ENCODE data around the gene NDFIP1.
"Not testable (repeated sequence)": the region's sequence is repeated elsewhere in the genome, so short reads cannot be mapped to it uniquely, and the experiment has no call there.

The NDFIP1 gene

DNA sequence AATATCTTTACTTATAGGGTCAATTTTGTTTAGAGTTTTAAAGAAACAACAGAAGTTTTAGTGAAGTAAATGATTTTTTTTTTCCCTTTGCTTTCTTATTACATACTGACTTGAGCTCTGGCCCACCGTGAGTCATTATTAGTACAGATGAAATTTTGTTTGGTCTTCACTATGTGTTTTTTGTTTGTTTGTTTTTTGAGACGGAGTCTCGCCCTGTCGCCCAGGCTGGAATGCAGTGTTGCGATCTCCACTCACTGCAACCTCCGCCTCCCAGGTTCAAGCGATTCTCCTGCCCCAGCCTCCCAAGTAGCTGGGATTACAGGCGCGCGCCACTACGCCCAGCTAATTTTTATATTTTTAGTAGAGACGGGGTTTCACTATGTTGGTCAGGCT is 45.9 kb downstream of the NDFIP1 start:
- not testable (repeated sequence) for DNase-seq (ENCODE audit: low spot score)

DNA sequence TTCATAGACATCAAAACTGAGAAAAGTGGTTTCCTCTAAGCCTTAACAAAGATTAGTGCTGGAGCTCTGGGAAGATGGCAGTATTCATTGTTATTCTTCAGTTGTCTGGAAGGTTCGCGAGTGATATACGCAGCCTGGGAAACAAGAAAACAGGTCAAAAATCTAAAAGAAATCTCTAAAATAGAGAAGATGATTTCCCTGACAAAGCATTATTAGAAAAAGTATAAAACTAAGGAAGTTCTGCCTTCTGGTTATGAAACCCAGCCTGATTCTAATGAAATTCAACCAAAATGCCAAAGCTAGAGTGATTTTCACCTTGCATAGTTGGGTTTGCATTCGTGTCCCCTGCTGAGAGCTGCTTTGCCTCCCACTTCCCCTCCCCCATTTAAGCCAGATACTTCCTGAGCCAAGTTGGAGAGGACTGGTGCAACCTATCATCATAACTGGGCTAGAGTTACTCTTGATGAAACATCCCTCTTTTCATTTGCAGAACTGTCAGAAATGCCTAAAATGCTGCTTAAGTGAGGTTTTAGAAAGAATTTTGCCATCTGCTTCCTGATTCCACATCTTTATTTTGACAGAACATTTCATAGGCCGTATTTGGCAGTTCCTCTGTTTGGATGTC is 48.4 kb downstream of the NDFIP1 start:
- DNase-seq (ENCODE audit: low spot score) = no peak

DNA sequence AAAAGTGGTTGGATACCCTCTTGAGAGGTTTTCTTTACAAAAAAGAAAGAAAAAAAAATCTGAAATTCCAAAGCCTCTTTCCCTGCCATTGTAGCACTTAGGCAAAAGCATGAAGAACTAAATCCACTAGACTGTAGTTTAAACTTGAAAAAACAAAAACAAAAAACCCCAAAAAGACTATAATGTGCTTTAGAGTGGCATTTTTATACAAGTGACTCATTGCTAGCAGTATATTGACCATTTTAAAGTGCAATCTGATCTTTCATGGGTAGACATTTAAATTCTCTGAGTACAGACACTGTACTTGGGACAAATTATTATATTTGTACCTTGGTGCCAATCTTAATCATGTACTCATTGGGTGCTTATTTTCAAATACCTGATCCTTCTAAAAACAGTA is 50.8 kb downstream of the NDFIP1 start:
- no peak for DNase-seq (ENCODE audit: low spot score)

DNA sequence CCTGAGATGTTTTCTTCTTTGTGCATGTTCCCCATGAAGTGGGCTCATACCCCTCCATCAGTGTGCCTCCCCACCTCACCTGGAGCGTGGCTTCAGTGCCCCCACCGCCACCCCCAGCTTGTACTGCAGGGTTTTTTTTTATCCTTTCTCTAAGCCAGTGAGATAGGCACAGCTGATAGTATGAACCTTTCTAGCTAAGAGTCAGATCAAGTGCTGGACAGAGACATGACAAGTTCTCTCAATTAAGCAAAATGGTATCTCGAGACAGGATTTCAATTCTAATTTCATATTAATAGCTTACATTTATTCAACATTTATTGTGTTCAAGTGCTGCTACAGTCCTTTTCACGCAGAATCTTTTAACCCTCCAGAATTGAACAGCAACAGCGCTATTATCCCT is 55.7 kb downstream of the NDFIP1 start:
- DNase-seq (ENCODE audit: low spot score) = no peak

DNA sequence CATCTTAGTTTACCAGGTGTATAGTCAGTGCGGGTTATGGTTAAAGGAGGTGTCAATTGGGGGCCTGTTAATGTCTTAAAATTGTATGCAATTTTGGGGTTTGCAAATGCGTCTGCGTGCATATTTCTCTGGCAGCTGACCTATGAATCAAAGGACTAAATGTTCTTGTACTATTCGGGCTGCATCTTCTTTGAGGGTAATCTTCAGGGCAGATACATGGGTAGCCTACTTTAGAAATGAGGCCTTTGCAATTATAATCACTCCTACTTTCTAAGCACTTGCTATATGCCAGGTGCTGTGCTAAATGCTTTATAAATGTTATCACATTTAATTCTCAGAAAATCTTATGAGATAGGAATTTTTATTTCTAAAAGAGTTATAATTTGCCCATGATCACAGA is 58.2 kb downstream of the NDFIP1 start:
- DNase-seq (ENCODE audit: low spot score) = no peak

DNA sequence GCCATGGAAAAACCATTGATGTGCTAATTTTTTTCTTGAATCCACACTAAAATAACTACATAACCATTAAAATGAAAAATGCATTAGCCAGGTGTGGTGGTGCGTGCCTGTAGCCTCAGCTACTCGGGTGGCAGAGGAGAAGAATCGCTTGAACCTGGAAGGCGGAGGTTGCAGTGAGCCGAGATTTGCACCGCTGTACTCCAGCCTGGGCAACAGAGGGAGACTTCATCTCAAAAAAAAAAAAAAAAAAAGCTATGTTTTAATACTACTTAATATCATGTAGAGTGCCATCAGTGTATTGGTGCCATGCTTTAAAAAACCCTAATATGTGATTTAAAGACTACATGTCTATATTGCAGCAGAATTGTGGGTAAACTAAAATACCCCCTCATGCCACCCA is 58.9 kb downstream of the NDFIP1 start:
- DNase-seq (ENCODE audit: low spot score) = no peak

DNA sequence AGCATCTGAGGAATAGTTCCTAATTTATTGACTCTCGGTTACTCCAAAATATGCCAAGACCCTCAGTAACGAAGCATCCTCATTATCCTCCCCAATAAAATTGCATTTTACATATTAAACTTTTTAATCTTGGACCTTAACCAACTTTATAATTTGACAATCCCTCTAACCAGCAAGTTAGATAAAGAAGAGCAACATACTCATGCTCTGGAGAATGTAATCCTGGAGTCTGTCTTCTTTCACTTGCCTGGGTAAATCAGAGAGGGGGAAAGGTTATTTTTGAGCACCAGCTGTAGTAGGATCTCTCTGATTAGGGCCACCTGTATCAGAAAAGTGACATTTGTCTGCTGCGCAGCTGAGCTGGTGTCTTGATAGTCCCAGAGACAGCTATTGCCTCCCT is 59.8 kb downstream of the NDFIP1 start:
- DNase-seq (ENCODE audit: low spot score) = no peak

DNA sequence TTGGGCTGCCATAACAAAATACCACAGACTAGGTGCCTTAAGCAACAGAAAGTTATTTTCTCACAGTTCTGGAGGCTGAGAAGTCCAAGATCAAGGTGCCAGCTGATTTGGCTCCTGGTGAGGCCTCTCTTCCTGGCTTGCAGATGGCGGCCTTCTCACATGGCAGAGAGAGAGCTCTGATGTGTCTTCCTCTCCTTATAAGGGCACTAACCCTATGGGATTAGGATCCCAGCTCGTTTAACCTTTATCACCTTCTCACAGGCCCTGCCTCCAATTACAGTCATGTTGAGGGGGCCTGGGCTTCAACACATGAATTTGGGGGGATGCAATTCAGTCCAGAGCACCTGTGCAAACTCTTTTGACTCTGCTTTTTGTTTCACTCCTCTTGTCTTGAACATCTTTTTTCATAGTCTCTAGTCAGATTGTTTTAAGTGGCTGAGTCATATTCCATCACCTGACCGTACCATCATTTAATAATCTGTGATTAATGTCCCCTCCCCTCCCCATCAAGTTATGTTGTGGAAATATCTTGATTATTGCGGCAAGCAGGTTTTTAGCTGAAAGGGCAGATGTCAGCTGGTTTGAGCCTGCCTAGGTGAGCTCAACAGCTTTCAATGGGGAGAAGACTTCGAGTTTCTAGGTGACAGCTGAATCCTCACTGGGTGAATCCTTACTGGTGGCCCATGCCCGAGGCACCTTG is 61.8 kb downstream of the NDFIP1 start:
- DNase-seq (ENCODE audit: low spot score) = no peak

DNA sequence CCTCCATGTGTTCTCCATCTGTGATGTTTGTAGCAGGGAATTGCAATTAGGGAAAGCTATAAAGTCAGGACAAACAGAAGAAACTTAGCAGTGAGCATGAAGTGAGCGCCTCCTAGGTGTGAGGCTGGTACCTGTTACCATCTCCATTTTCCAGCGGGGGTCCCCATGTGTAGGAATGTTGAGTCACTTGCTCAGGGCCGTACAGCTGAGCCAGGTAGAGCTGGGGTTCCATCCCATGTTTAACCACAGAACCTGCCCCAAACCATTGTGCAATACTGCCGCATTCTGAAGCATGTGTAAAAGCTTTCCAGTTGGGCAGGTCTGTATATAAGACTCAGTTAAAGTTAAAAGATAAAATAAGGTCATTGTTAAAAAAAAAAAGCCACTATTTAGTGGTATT is 62.7 kb downstream of the NDFIP1 start:
- DNase-seq (ENCODE audit: low spot score) = no peak

DNA sequence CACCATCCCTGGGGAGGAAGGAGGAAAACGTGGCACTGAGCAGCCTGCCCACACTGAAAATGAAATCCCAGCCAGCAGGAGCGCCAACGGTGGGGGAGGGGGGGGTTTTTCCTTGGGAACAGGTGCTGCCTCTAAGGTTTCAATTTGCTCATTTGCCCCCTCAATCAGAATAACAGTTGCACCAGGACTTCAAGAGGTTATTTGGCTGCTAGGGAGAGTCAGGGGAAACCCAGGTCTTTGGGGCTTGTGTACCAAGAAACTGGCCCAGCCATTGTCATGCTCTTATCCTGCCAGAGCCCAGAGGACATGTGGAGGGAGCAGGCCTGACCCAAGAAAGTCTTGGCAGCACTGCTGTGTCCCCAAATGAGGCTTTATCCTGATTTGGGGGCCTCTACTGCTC is 66.5 kb downstream of the NDFIP1 start:
- no peak for DNase-seq (ENCODE audit: low spot score)

DNA sequence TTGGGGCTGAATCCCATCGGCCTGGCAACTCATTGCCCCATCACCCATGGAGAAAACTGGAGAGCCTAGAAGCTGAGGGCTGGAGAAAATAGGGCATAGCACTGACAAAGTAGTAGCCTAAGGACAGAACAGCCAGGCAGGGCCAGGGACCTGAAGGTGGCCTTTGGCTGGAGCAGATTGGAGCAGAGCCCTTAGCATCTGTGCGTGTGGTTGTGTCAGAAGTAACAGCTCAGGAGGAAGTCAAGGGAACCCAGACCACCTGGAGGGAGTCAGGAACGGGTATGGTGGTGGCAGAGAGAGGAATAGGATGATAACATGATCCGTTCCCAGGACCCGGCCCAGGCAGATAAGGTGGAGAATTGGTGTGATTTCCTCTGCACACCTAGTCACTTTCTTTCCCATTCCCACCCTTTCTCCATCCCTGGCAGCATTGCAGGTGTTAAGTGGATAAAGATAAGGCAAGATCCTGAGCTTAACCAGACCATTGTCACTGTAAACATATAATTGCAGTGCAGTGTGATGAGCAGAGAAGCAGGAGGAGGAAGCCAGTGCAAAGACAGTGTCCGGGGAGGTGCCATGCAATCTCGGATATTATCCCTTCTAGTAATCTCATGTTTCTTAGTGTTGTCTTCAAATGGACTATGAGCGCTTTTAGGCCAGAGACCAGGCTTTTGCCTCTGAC is 67.0 kb downstream of the NDFIP1 start:
- no peak for DNase-seq (ENCODE audit: low spot score)

DNA sequence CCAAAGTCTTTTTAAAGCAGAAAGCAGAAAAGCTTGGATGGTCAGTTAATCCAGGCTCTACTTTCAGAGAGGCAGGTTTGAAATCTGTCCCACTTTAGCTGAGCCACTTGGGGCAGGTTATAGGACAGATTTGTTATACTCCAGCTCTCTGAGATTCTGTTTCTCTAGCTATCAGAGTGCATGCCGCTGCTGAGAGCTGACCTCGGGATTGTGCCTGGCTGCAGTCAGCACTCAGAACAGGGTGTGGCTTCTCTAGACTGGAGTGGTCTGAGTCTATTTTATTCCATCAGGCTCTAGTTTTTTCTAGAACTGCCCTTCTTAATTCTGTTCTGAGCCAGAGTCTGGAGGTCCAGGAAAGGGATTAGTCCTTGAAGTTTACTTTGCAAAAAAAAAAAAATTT is 67.7 kb downstream of the NDFIP1 start:
- no peak for DNase-seq (ENCODE audit: low spot score)

DNA sequence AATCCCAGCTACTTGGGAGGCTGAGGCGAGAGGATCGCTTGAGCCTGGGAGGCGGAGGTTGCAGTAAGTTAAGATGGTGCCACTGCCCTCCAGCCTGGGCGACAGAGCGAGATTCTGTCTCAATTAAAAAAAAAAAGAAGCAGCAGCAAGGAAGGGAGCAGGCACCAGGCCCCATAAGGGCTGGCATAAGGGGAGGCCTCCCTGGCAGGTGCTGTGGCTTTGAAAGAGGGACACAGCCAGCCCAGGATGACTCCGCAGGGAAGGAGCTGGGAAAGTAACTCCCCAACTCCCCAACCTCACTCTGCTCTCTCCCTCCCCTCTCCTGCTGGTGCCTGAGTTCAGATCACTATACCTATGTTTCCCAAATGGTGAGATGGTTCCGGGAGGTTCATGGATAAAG is 70.1 kb downstream of the NDFIP1 start:
- DNase-seq (ENCODE audit: low spot score) = no peak

DNA sequence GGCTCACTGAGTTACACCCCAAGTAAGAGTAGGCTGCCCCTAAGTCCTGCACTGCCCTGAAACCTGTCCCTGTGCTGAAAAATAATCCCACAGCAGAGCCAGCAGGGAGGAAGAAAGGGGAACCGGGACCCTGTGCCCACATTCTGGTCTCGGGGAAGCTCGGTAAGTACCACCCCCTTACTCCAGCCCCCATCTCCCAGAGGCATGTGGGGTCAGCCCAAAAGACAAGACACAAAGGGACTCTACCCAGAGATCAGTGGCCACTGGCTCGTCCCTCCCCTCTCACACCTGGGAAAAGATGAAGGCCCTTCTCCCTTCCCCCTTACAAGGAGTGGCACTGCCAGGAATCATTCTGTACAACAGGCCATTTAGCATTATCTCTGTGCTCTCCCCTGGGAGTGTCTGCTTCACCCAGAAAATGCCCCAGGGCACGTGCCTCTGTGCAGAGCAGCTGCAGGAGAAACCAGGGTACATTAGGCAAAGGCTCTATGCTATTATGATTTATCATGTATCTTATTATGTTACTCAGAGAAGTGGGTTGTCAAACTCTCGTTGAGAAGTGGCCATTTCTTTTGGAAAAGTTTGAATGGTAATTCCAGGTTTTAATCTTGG is 71.3 kb downstream of the NDFIP1 start:
- no peak for DNase-seq (ENCODE audit: low spot score)

DNA sequence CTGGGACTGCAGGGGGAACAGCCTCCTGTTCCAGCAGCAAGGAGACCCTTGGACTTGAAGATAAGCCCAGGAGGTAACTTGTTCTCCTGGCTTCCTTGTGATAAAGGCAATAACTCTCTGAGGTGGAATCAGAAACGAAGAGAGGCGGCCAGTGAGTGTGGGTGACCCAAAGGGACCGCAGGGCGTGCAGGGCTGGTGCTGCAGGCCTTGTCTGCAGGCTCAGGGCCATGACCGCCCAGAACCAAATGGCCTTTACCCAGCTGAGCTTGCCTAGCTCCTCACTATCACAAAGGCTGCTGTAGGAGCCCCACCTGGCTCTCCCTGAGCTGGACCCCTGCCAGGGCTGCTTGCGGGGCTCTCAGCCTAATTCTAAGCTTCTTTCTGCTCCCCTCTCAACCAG is 72.5 kb downstream of the NDFIP1 start:
- DNase-seq (ENCODE audit: low spot score) = no peak

DNA sequence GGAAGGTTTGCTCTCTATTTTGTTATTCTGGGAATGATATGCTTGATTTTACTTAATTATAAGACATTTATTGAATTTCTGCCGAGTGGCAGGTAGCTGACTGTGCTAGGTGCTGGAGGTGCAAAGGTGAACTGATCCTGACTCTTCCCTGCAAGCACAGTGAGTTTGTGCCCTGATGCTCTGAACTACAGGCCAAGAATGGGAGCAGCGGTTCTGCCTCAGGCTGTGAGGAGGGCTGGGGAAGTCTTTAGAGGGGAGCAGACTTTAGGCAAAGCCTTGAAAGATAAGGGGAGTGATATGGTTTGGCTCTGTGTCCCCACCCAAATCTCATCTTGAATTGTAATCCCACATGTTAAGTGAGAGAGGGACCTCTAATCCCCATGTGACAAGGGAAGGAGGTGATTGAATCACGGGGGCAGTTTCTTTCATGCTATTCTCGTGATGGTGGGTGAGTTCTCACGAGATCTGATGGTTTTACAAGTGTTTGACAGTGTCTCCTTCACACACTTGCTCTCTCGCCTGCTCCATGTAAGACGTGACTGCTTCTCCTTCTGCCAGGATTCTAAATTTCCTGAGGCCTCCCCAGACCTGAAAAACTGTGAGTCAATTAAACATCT is 73.1 kb downstream of the NDFIP1 start:
- DNase-seq (ENCODE audit: low spot score) = no peak

DNA sequence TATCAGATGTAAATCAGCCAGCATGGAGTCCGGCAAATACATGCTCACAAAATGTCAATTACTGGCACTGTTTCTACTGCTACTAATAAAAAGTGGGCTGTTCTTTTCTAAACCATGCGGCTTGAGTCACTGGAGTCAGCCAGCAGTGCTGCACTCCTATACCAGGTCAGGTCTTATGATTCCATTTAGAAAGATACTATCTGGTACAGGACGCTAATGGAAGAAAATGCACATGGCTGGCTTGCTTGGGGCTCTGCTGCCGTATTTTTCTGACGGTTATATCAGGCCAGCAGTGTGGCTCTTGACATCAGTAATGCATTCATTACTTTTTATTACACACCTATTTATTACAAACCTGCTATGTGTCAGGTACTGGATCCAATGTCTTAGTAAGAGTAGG is 74.3 kb downstream of the NDFIP1 start:
- no peak for DNase-seq (ENCODE audit: low spot score)

DNA sequence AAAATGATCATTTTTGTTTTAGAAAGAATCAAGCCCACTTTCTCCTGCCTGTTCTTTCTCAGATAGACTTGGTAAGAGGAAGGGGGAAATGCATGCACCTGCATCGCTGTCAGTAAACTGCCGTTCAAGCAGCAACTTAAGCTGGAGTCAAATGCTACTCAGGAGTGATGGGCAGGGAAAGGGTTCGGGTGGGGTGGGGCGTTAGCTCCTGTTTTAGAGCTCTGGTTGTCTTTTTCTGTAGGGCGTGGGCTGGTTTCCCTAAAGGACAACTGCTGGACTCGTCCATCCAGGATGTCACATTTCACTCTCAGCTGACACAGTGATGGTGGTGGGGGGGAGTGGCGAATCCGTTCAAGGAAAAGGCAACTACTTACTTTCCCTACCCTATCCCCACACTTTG is 75.0 kb downstream of the NDFIP1 start:
- DNase-seq (ENCODE audit: low spot score) = no peak

DNA sequence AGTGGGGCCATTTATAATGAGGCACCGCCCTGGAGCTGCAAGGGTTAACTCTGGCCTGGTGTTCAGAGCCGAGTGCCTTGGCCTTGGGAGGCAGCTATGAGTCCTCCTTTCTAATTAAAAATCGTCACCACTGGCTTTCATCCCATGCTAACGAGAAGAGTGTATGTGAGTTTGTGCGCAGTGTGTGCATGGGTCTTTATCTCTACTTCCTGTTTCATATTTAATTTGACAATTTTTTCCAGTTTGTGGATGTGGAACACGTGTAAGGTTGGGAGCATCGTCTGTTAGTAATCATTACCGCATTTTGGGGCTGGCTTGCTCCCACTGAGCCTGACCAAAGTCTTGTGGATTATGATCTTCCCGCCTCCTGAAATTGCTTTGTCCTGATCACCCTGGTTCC is 76.4 kb downstream of the NDFIP1 start:
- DNase-seq (ENCODE audit: low spot score) = no peak

DNA sequence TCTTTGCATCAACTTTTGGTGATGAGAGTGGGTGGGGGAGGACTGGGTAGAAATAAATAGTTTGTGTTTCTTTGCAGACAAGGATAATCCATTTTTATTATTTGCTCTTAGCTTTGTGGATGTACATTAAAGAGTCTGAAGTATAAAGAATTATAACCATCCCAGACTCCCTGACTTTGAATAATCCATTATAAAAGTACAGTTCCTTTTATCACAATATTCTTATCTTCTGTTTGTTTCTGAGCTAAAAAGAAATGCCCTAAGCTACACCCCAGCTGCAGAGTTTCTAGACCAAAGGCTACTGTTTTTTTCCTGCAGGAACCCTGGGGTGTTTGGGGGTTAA is 77.9 kb downstream of the NDFIP1 start:
- no peak for DNase-seq (ENCODE audit: low spot score)

DNA sequence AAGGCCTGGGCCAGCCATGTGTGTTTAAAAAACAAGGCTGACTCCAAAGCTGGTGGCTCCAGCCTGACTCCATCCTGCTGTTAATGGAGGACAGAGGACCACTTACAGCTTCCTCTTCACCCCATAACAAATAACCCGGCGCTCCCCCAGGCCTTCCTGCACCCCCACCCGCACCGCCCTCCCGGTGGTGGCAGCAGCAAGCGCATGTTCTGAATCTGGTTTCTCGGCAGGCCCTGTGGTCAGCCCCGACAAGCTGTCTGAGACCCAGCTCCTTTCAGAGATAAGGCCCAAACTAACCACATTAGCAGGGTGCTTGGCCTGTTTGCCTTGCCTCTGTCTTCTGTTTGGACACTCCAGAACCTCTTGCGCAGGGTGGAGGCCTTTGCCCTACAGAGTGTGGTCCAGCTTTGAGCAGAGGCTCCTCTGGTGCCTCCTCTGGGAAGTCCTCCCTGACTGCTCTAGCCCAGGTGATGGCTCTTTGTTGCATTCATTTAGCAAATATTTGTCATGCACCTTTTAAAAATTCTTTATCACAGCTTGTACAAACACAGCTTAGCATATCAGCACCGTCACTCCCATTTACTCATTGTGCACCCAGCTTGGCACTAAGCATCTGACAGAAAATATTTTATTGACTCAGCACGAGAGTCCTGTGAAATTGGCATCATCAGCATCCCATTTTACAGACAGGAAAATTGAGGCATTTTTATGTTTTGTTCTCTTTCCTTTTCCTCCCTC is 78.4 kb downstream of the NDFIP1 start:
- DNase-seq (ENCODE audit: low spot score) = no peak

DNA sequence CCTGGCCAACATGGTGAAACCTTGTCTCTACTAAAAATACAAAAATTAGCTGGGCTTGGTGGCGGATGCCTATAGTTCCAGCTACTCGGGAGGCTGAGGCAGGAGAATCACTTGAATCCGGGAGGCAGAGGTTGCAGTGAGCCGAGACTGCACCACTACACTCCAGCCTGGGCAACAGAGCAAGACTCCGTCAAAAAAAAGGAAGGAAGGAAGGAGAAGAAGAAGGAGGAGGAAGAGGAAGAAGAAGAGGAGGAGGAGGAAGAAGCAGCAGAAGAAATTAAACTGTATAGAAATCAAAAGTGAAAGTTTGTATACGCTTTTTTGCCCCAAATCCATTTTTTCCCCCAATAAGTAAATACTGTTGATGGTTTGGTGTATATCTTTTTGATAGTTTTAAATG is 80.1 kb downstream of the NDFIP1 start:
- DNase-seq (ENCODE audit: low spot score) = not testable (repeated sequence)

All from D341Med (cell line).